Right renal cortex interstitium (tissue), 3 donors: ENCODE measurements around the gene SSR2. TPM values are rescaled to one million over a fixed set of nuclear protein-coding genes. Genes with fewer than 3 reads are reported as not detected.
"Not testable (repeated sequence)": the region's sequence is repeated elsewhere in the genome, so short reads cannot be mapped to it uniquely, and the experiment has no call there.

Experiments used
- DNase-seq, 3 donors: peaks; one replicate each; pipeline ENCODE4 v3.0.0-alpha.2; 2013; ENCODE audit warnings: low read depth in 3 of 3, low spot score in 2 of 3
- polyA plus RNA-seq, 3 donors: library from polyadenylated mRNA; unstranded; fragments of 120-200 nt; gene quantifications; one replicate each; pipeline ENCODE4 v1.2.1, GENCODE V29; 2013; ENCODE audit not compliant: insufficient read length in 3 of 3

The SSR2 gene
- polyA plus RNA-seq, 3 donors = 425 to 439 (median 435) TPM

DNA sequence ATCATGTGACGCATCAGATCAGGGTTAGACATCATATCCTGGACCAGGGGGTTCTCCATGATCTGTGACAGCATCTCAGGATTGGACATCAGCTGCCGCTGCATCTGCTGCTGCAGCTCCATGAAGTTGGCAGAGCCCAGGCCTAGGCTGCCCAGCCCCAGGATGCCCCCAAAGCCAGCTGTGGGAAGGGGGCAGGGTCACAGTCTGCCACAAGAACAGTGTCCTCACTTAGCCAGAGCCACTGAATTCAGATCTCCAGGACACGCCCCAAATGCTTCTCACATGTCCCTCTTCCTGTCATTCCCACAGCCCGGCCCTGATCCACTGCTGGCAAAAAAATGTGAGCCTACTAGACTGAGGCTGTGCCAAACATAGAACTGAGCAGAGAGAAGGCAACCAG lies 29.6 kb upstream of the SSR2 start:
- no peak for DNase-seq

DNA sequence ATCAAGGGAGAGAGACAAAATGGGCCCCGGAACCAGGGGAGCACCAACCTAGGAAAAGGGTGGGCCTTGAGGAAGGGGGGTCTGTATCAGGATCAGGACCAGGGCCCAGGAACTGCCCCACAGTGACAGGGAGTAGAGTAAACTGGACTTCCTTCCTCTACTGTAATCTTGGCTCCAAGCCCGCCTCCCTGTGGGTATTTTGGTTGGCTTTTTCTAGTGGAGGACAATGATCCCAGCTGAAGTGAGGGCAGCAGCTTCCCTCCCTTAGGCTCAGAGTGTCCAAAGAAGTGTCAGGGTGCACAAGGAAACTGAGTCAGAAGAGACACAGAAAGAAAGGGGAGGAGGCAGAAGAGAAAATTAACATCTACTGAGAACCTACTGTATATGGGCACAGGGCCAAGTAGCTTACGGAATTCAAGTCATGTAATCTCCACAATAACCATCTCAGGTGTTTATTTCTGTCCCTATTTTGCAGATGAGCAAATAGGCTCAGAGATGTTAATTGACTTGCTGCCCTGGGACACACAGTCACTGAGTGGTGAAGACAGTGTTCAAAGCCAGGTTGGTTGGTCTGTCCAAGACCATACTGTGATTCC lies 28.0 kb upstream of the SSR2 start:
- no peak for DNase-seq

DNA sequence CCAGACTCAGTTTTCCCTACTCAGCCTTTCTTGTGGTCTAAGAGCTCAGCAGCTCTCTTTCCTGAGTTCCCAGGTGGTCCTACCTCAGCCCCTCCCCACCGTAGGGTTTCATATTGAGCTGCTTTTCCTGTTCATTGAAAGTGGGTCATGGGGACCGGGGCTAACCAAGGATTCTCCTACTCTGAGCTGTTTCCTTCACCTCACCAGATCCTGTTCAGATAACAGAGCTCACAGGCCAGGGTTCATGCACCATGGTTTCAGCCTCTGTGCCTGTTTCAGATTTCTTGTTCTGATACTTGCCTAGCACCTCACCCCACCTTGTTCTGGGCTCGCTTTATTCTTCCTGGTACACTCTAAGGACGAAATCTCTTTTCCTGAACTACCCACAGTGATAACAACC lies 24.3 kb upstream of the SSR2 start:
- DNase-seq = no peak

DNA sequence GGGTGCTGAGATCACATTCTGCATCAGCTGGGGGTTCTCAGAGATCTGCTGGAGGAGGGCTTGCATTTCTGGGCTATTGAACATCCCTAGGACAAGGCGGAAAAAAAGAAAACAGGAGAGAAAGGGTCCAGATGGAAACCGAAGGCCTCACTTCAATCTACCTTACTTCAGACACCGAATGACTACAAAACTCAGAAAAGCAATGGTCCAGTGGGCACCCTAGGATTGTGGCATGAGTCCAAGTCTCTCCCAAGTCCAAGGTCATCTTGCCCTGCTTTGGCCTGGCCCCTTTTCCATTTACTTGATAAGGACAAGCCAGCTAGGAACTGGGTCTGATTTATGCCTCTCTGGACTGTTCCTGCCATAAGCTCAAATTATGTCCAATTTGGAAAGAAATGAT lies 22.1 kb upstream of the SSR2 start:
- no peak for DNase-seq

DNA sequence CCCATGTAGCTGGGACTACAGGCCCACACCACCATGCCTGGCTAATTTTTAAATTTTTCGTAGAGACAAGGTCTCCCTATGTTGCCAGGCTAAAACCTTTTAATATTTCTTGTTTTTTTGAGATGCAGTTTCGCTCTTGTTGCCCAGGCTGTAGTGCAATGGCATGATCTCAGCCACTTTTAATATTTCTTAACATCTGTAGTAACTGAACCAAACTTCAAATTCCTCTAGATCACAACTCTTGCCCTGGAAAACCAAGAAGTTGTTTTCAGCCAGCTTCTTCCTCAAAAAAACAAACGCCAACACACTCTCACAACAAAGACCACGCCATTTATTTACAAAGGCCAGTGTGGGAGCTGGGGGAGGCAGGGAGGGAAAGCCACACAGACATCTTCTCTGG lies 14.2 kb upstream of the SSR2 start:
- DNase-seq = not testable (repeated sequence)

DNA sequence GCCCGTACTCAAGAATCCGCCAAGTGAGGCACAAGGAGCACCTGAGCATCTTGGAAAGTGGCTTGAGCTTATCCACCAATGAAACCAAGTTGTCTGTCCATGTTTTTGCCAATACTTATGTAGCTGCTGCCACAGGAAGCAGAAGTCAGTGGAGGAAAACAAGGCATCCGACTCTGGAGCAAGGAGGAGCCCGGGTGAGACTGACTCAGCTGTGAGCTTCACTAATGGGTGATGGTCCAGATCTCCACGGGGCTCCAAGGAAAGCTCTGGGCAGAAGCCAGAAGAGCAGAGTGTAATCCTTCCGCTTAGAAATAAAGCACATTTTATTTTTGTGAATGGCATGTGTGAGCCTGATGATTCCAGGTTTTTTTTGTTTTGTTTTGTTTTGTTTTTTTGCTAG lies 12.3 kb upstream of the SSR2 start:
- DNase-seq = no peak

DNA sequence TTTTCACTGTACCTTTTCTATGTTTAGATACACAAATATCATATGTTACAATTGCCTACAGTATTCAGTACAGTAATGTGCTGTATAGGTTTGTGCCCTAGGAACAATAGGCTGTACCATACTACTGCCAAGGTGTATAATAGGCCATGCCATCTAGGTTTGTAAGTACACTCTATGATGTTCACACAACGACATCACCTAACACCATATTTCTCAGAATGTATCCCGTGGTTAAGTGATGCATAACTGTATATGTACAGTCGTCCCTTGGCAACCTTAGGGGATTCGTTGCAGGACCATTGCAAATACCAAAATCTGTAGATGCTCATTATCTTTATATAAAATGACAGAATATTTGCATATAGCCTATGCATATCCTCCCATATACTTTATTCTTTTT lies 5.8 kb upstream of the SSR2 start:
- DNase-seq = no peak

DNA sequence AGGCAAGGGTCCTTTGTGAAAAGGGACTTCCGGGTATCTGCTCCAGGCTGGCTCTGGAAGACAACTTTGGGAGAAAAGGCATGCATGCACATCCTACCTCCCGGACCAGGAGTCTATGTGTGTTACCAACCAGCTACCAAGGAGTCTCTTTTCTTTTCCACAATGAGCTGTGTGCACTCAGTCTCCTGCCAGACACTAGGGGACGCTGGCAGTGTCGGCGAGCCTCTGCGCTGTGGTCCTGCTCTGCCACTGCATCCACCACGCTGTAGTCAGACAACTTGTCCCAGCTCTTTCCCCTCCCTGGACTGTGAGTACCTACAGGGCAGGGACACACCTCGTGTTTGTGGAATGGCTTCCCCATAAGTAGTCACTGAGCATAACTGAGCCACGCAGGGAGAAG lies 5.1 kb upstream of the SSR2 start:
- no peak for DNase-seq

DNA sequence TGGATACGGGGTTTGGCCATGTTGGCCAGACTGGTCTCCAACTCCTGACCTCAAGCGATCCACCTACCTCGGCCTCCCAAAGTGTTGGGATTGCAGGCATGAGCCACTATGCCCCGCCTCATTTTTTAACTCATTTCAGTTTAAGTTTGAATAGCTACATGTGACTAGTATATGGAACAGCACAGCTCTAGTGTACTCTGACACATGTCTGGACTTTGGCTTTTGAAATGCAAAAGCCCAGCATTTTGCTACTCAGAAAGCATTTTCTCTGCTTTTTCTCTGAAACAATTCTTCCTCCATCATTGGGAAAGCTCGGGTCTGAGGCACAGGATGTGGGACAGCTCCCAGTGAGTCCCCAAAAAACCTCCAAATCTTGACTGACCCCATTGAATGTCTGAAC lies 4.0 kb upstream of the SSR2 start:
- DNase-seq = no peak

DNA sequence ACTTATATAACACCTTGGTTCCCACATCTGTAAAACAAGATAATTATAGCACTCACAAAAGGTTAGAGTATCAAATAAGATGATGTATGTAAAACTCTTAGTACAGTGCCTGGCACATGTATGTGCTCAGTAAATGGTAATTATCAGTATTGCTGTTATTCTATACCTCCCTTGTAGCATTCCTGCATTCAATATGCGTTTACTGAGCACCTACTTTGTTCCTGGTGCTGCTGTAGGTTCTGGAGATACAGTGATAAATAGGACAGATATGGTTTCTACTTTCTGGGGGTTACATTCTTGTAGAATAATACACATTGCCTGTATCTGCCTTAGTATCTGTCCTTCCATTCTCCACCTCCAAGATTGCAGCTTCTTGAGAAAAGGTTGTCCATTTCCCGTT lies 1.2 kb upstream of the SSR2 start:
- DNase-seq = no peak

DNA sequence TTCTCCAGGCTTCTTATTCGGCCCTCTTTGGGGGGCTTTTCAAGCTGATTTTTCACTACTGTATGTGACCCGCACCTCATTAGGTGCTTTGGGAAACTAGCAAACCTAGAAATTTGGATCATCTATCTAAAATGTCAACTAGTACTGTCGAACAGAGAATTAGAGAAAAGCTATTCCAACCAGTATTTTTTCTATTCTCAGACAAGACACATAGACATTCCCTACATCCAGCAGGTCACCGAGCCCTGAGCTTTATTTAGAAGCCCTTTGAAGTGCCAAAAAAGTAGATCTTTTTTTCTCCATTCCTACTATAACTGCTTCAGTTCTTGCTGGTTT lies 310 bp upstream of the SSR2 start:
- no peak for DNase-seq

DNA sequence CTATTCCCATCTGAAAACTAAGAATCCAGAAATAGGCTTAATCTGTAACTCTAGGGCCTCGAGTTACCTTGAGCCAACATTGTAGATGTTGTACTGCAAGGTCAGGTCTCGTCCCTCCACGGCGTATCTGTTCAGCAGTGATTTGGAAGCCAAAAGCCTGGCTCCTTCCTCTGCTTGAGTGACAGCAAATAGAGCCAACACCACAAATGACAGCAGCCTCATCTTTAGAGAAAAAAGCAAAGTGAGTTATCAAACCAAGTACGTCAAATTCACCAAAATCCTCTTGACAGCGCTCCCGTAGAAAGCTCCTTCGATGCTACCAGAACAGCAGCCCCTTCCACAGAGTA lies 832 bp downstream of the SSR2 start:
- no peak for DNase-seq

DNA sequence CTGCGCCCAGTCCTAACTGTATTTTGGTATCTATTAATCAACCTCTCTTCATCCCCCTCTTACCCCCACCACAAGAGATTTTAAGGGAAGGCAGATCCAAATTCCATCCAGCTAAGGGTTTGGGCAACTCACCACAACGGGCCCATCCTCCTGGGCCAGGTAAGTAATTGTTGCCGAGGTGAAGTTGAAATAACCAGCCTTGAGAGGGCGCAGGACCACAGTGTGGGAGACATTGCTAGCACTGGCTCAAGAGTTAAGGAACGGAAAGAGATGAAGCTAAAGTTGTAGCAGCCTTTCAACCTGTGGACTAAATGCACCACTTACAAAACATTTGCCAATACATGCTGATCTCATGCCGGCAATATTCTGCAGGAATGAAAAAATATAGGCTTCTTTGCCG lies 5.9 kb downstream of the SSR2 start:
- DNase-seq = no peak

DNA sequence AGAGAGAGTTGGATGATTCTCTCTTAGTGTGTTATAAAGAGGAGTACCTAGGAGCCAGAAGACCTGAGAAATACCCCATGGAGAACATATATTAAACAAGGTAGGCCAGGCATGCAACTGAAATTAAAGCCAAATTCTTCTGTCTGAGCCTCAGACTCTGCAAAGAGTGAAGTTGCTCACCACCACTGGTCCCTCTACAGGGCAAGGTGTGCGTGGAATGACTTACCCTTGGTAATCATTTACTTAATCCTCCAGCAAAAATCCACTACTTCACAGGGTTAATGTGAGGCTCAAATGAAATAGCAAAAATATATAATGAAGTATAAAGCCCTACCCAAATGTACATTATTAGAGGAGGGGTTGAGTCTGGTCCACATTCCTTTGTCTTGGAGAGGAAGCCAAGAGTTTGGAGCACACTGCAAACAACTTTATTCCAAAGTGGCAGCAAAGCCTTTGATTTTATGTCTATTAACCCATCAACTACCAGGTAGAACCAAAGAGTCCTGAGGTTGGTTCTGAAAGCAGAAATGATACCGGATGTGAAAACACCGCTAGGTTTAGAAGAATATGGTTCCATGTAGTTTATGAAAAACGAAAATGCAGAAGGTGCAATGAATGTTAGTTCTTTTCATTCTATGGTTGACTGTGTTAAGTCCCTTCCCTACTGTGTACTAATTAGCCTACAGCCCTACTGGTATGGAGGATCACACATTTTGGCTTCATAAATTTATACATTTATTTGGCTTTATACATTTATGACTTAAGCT lies 8.5 kb downstream of the SSR2 start:
- no peak for DNase-seq

DNA sequence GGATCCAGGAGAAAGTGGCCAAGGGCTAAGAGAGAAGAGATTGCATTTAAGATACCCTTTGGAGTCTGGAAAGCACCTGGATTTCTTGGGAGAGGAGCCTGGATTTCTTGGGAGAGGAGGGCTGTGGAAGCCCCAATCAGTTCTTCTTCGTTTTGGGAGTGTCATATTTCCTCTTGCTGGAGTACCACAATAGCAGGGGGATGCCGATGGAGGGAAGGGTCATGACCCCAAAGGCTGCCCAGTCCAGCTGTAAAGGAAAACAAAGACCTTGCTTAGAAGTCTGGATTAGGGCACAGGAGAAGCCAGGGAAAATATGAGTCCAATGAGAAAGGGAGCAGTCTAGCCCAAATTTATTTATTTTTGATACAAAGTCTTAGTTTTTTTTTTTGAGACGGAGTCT lies 11.3 kb downstream of the SSR2 start:
- DNase-seq = no peak

DNA sequence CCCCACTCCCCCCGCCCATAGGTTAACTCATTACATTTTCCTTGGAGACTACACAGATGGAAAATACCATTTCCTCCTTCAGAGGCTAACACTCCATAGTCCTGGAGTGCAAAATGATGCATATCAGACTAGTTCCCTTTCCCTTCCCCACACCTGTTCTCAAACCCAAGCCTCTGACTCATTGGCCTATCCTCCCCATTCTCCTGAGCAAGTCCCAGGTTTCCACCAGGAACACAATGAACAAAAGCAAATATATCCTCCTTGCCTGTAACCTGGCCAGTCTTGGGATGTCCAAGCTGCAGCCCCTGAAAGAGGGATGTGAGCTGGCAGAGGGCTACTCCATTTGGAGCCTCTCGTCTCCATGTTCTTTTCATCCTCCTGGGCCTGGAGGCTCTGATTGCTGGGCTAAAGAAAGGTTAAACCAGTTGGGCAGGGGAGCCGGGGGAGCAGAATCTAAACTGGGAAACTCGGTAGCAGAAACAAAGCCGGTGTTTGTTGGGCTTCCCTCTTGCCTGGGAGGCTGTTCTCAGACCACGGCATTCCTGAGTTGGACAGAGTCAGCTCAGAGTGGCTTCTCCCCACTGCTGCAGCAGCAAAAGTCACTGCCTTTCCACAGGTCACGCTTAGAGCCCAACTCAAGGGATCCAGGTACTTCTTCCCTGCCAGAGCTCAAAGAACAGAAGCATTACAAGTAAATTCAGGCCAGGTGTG lies 13.9 kb downstream of the SSR2 start:
- DNase-seq = no peak

DNA sequence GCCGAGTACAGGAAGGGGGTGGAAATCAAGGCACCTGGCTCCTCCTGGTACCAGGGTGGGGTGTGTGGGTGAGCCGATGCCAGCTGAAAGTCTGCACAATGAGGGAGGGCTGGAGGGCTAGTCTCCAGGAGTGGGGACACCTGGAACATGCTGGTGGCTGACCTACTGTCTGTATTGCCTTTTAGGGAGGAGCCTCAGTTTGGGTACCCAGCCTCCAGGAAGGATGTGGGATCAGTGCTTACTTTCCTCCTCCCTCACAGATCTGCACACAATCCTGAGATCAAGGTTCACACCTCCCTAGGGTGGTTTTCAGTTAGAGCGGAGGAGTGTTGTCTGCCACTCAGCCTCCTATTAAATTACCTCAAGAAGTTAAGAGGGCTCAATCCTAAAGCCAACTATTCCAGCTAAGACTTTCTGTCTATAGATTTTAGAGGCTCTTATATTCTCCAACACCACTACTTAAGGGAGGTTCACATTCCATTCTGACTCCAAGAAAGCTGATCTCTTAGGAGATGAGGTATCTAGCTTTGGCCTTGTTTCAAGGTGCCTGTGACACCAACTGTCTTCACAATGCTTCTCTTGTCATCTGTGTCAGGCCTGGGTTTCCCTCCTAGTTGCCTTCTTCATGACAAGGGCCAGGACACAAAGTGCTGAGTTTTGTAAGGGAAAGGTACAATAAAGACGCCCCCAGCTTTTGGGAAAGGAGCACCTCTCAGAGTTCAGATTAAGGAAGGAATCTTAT lies 15.7 kb downstream of the SSR2 start:
- DNase-seq = no peak

DNA sequence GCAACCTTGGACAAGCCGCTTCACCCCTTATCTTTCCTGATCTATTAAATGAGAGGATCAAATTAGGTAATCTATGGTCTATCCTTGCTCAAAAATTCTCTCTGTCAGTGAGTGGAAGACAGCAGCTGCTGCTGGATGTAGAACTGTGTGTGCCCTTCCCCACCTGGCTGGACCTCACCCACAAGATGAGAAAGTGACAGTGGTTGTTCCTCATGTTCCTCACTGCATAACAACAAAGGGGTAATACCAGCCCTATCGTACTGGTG lies 16.9 kb downstream of the SSR2 start:
- DNase-seq = no peak

DNA sequence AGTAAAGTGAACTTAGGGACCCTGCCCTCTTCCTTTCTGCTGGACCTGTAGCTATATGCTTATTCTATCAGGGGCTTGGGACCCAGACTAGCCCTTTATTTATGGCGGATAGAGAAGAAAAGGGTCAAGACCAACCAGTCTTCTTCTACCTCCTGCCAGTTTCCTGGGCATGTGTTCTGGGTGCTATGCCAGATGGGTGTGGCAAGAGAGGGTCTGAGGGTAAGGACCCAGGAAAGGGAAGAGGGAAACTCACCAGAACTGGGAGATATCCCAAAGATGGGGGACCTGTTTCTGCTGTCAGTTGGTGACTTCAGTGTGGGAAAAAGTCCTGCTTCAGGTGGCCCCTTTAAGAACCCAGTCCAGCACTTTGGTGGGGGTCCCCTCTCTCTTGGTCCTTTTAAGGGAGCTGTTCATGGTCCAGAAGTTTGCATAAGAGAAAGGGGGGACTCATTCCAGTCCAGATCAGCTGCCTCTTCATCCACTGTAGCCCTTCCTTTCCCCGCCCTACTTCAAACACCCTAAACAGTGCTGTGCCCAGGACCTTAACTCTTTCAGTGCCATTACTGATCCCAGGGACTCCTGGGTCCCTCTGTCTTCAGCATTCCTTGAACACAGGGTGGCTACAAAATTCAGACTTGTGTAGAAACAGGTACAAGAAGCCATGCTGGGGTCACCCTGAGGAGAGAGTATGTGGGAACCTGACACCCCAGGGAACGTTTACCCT lies 18.4 kb downstream of the SSR2 start:
- DNase-seq = no peak

DNA sequence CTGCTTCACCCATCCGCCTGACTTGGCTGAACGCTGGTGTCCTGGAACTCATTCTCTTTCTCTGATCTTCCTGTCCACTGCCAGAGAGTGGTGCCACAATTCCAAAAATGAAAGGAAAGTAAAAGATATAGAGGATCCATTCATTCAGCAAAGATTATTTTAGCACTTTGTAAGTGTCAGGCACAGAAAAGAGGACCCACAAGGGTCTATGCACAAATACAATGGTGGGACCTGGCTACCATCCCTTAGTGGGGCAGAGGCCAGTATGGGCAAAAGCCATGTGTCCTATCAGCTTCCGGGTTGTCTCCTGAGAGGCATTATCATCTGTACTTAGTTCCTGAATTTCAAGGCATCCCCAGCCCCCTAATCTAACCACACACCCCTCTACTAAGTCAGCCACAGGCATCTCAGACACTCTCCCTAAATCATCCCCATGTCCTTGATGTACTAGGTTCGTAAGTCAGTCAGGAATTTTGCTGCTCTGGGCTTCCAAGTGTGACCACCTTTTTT lies 19.0 kb downstream of the SSR2 start:
- DNase-seq = no peak

DNA sequence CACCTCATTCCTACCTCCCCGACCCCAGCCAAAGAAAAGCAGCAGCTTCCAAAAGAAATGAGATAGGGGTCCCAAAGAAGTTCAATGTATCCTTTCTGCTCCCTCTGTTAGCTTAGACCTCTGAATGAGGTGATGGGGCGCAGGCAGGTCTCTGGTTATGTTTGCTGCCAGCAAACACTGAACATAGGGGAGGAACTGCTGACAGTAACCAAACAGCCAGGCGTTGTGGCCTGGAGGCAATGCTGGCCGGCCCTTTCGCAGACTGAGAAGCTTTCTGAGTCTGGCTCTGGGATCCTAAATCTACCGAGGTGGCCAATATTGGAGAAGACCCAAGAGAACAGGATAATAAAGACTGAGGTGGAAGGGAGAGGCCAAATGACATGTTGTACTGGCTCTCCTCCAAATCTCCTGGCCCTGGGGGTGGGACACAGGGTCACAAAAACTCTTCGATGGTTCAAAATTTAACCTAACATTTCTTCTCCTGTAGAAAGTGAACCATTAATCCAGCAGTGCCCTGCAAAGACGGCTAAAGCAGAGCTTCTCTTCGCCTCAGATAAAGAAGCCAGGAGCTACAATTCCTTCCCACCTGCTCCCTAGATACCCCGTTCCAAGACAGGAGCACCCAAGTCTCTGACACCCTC lies 19.6 kb downstream of the SSR2 start:
- no peak for DNase-seq
